Thyroid gland (tissue), 4 donors: Measurements from ENCODE around the gene PAM. TPM values are rescaled to one million over a fixed set of nuclear protein-coding genes. Genes with fewer than 3 reads are reported as not detected.

ENCODE experiments used
- DNase-seq, 2 donors: peaks; one replicate each; pipeline ENCODE4 v3.0.0-alpha.2; 2019
- H3K27ac ChIP-seq, 3 donors: fragments of 200-600 bp; sonication (generic); 1 replicate in 2 of 3; 2 replicates in 1 of 3; pipeline ENCODE4 v1.5.1; 2016 to 2019; ENCODE audit warnings: mild to moderate bottlenecking in 1 of 3, moderate library complexity in 1 of 3
- H3K27me3 ChIP-seq: fragments of 200-600 bp; sonication (generic); one replicate; pipeline ENCODE4 v1.5.1; 2019
- H3K36me3 ChIP-seq, 2 donors: fragments of 200-600 bp; sonication (generic); one replicate each; pipeline ENCODE4 v1.5.1; 2016 to 2019
- H3K4me1 ChIP-seq, 2 donors: fragments of 200-600 bp; sonication (generic); one replicate each; pipeline ENCODE4 v1.5.1; 2017 to 2019
- H3K4me3 ChIP-seq, 3 donors: fragments of 200-600 bp; sonication (generic); replicated peaks in 1 of 3; 1 replicate in 2 of 3; 2 replicates in 1 of 3; pipeline ENCODE4 v1.5.1; 2016; ENCODE audit warnings: mild to moderate bottlenecking in 1 of 3
- H3K9me3 ChIP-seq: fragments of 200-600 bp; sonication (generic); one replicate; pipeline ENCODE4 v1.5.1; 2017
- CTCF ChIP-seq, 6 experiments: fragments of 200-600 bp in 3 of 6; fragments of 450-650 bp in 3 of 6; sonication (generic) in 3 of 6; IDR thresholded peaks; one replicate each; pipeline ENCODE4 v1.5.1; 2016 to 2019; ENCODE audit warnings: antibody characterized with exemption in 6 of 6, mild to moderate bottlenecking in 2 of 6, inconsistent platforms in 1 of 6, moderate library complexity in 1 of 6
- POLR2A ChIP-seq, 2 donors: fragments of 450-650 bp; IDR thresholded peaks; one replicate each; pipeline ENCODE4 v1.6.1; 2017; ENCODE audit warnings: antibody characterized with exemption in 2 of 2, mild to moderate bottlenecking in 2 of 2, moderate library complexity in 1 of 2
- WGBS, 2 donors: methylation state at CpG; one replicate each; pipeline ENCODE4 v1.1.5; 2017; 5-methylcytosine and 5-hydroxymethylcytosine counted together
- intact Hi-C: fragments of 100-400 bp; cut with DNase I; formaldehyde crosslinking; loops from one replicate; pipeline ENCODE4 v1.15.1; 2023
- total RNA-seq, 4 donors: library from RNA; depleted of rRNA; stranded (reverse); fragments of >200 nt; gene quantifications; one replicate each; pipeline ENCODE4 v1.2.3, GENCODE V29; 2016

PAM gene
- total RNA-seq, 4 donors from 2014 or later = 175 to 250 (median 202) TPM

DNA sequence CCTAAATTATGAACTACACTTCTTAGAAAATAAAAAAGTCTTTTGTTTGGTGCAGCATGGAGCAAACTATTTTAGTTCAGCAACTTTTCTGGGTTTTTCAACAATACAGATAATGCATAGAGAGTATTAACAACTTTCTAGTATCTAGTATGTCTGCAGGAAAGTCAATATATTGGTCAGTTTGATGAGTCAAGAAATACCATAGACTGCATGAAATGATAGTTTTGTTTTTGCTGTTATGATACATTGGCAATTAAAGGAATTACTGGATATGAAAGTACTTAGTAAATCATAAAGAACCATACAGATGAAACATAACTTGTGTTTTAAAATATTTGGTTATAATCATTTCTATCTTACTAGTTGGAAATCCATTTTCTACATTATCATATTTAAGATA lies 191.3 kb downstream of the PAM start:
- intact Hi-C loops = no loop called here
- Histone ChIP-seq H3K27ac (no peak overlapping the region), H3K27me3 (no peaks in the 10 kb centered on the region), H3K36me3 (no peaks in the 10 kb centered on the region), H3K4me3 (no peak overlapping the region), H3K4me1 (no peaks in the 10 kb centered on the region), H3K9me3 (no peaks in the 10 kb centered on the region)
- no peak for DNase-seq
- no peak for TF ChIP-seq CTCF (IDR thresholded peaks at IDR 0.05)
- TF ChIP-seq POLR2A (IDR thresholded peaks at IDR 0.05) = no peak

DNA sequence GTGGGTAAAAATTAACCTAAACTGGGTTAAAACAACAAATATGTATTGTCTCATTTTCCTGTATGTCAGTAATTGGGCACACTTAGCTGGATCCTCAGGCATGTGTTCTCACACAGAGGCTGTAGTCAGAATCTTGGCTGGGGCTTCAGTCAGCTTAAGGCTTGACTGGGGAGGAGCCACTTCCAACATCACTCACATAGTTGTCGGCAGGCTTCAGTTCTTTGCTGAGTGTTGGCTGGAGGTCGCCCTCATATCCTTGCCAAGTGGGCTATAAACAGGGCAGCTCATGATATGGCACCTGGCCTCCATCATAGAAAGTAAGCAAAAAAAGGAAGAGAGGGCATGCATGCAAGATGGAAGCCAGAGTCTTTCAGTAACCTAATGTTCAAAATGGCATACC lies 191.9 kb downstream of the PAM start:
- Histone ChIP-seq H3K9me3 (no peaks in the 10 kb centered on the region), H3K4me1 (no peaks in the 10 kb centered on the region), H3K4me3 (no peak overlapping the region), H3K27ac (no peak overlapping the region), H3K27me3 (no peaks in the 10 kb centered on the region), H3K36me3 (no peaks in the 10 kb centered on the region)
- intact Hi-C loops = no loop called here
- DNase-seq = no peak
- TF ChIP-seq CTCF (IDR thresholded peaks at IDR 0.05) = no peak
- no peak for TF ChIP-seq POLR2A (IDR thresholded peaks at IDR 0.05)
- 79 to 80% methylated on average over 2 of the region's 2 CpGs for WGBS, 2 donors

- no peak for TF ChIP-seq CTCF (IDR thresholded peaks at IDR 0.05)
- TF ChIP-seq POLR2A (IDR thresholded peaks at IDR 0.05) = no peak
- Histone ChIP-seq H3K27me3 (no peaks in the 10 kb centered on the region), H3K27ac (no peak overlapping the region), H3K4me3 (no peak overlapping the region), H3K36me3 (no peaks in the 10 kb centered on the region), H3K4me1 (no peaks in the 10 kb centered on the region), H3K9me3 (no peaks in the 10 kb centered on the region)
- intact Hi-C loops = no loop called here
- no peak for DNase-seq
- 43 to 60% methylated on average over 1 of the region's 1 CpG for WGBS, 2 donors
These were observed 200.4 kb downstream of the PAM start for GRCh38 chr5:102955488-102955887.

DNA sequence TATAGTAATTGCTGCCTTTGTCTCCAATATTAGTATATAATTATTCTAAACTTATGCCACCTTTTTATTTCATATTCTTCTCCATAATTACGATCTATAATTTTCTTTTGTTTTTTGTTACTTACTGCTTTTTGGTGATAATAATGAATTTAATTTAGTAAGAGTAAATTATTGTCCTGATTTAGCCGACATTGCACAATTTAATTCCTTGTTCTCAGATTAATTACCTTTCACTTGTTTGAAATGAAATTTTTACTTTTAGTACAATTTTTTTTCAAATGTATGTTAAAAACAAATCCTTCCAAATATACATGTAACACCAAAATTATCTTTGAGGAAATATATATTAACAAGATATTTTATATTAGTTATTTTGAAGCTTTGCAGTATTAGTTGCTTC lies 201.5 kb downstream of the PAM start:
- TF ChIP-seq CTCF (IDR thresholded peaks at IDR 0.05) = no peak
- no peak for TF ChIP-seq POLR2A (IDR thresholded peaks at IDR 0.05)
- intact Hi-C loops = no loop called here
- H3K9me3 ChIP-seq = no peaks in the 10 kb centered on the region
- no peak overlapping the region for H3K27ac ChIP-seq
- H3K4me3 ChIP-seq = no peak overlapping the region
- H3K4me1 ChIP-seq = no peaks in the 10 kb centered on the region
- no peaks in the 10 kb centered on the region for H3K27me3 ChIP-seq
- DNase-seq = no peak
- no peaks in the 10 kb centered on the region for H3K36me3 ChIP-seq
- WGBS, 2 donors = 97 to 98% methylated on average over 2 of the region's 2 CpGs

- Histone ChIP-seq H3K9me3 (no peaks in the 10 kb centered on the region), H3K27ac (no peak overlapping the region), H3K4me3 (no peak overlapping the region), H3K27me3 (no peaks in the 10 kb centered on the region), H3K4me1 (no peaks in the 10 kb centered on the region), H3K36me3 (no peaks in the 10 kb centered on the region)
- 99 to 100% methylated on average over 3 of the region's 3 CpGs for WGBS, 2 donors
- DNase-seq = no peak
- TF ChIP-seq POLR2A (IDR thresholded peaks at IDR 0.05) = no peak
- TF ChIP-seq CTCF (IDR thresholded peaks at IDR 0.05) = no peak
- intact Hi-C loops = no loop called here
These were observed 202.0 kb downstream of the PAM start for GRCh38 chr5:102957141-102957540.
